ENCODE measurements around the gene LYPLA2.
A peak's percentile ranks its signal among the peaks of the same experiment; 100 is the strongest.

LYPLA2 gene

GRCh38 chr1:23790696-23791515, at the start of gene LYPLA2:
TSS of gene LYPLA2 (plus strand) at chr1:23791145. CDS start at chr1:23792683, 1,538 bp downstream.
- peak; percentile 71 for DNase-seq (ENCODE audit: low read depth)

GRCh38 chr1:23741609-23742008, 49.3 kb upstream of the LYPLA2 start:
- DNase-seq (ENCODE audit: low read depth), result no peak

- peak; percentile 13 for DNase-seq (ENCODE audit: low read depth)
These were observed 48.2 kb upstream of the LYPLA2 start for GRCh38 chr1:23742670-23743286.

GRCh38 chr1:23743287-23744152, 47.4 kb upstream of the LYPLA2 start, which contains the start of gene ELOA:
TSS of gene ELOA (plus strand) at chr1:23743471. CDS start at chr1:23743504, 33 bp downstream.
- DNase-seq (ENCODE audit: low read depth), result peak; percentile 62

GRCh38 chr1:23745515-23745914, 45.4 kb upstream of the LYPLA2 start:
- DNase-seq (ENCODE audit: low read depth), result no peak

- no peak for DNase-seq (ENCODE audit: low read depth)
These were observed 42.9 kb upstream of the LYPLA2 start for GRCh38 chr1:23748016-23748415.

- no peak for DNase-seq (ENCODE audit: low read depth)
These were observed 39.7 kb upstream of the LYPLA2 start for GRCh38 chr1:23751050-23751814.

GRCh38 chr1:23751815-23752200, 39.1 kb upstream of the LYPLA2 start:
- DNase-seq (ENCODE audit: low read depth), result no peak

GRCh38 chr1:23752909-23753308, 38.0 kb upstream of the LYPLA2 start:
- DNase-seq (ENCODE audit: low read depth), result no peak

GRCh38 chr1:23756676-23757075, 34.3 kb upstream of the LYPLA2 start:
- no peak for DNase-seq (ENCODE audit: low read depth)

GRCh38 chr1:23757812-23758211, 33.1 kb upstream of the LYPLA2 start:
- no peak for DNase-seq (ENCODE audit: low read depth)

- DNase-seq (ENCODE audit: low read depth), result no peak
These were observed 31.7 kb upstream of the LYPLA2 start for GRCh38 chr1:23759277-23759676.

GRCh38 chr1:23763041-23763577, 27.8 kb upstream of the LYPLA2 start:
- no peak for DNase-seq (ENCODE audit: low read depth)

GRCh38 chr1:23768733-23769132, 22.2 kb upstream of the LYPLA2 start:
- DNase-seq (ENCODE audit: low read depth), result no peak

GRCh38 chr1:23772049-23772853, 18.7 kb upstream of the LYPLA2 start:
- peak; percentile 84 for DNase-seq (ENCODE audit: low read depth)

GRCh38 chr1:23772854-23773242, 18.1 kb upstream of the LYPLA2 start:
- DNase-seq (ENCODE audit: low read depth), result no peak

- no peak for DNase-seq (ENCODE audit: low read depth)
These were observed 16.6 kb upstream of the LYPLA2 start for GRCh38 chr1:23774174-23774880.

GRCh38 chr1:23776217-23776616, 14.7 kb upstream of the LYPLA2 start:
- DNase-seq (ENCODE audit: low read depth), result no peak

GRCh38 chr1:23777979-23778814, 12.7 kb upstream of the LYPLA2 start, which contains the start of gene PITHD1:
TSS of gene PITHD1 (plus strand) at chr1:23778418. CDS start at chr1:23778516, 98 bp downstream.
- peak; percentile 60 for DNase-seq (ENCODE audit: low read depth)
